Hepatocyte (in vitro differentiated cells): Measurements from ENCODE around the gene PDPN.

Source experiments
- CTCF ChIP-seq: fragments of 200-600 bp; sonication (generic); IDR thresholded peaks from 2 replicates; pipeline ENCODE4 v1.5.1; 2016; ENCODE audit warnings: antibody characterized with exemption, mild to moderate bottlenecking; ENCODE audit not compliant: poor library complexity
- EZH2 ChIP-seq: fragments of 200-600 bp; sonication (generic); IDR thresholded peaks from 2 replicates; pipeline ENCODE4 v1.6.1; 2016; ENCODE audit warnings: antibody characterized with exemption, mild to moderate bottlenecking, borderline replicate concordance
- EZH2phosphoT487 ChIP-seq: fragments of 200-600 bp; sonication (generic); IDR thresholded peaks from one replicate; pipeline ENCODE4 v1.6.1; 2018; ENCODE audit warnings: antibody characterized with exemption, mild to moderate bottlenecking, low read depth, moderate library complexity; ENCODE audit not compliant: unreplicated experiment, severe bottlenecking

- no peak for TF ChIP-seq CTCF
- no peak for TF ChIP-seq EZH2phosphoT487
- no peak for TF ChIP-seq EZH2
Measured at GRCh38 chr1:13628218-13628617, 44.6 kb downstream of the PDPN start.
